ENCODE data around the gene IL20. TPM values are rescaled to one million over a fixed set of nuclear protein-coding genes. Genes with fewer than 3 reads are reported as not detected.

The IL20 gene
- total RNA-seq, 1 donor from 2014 or later, result not detected

GRCh38 chr1:206875752-206876377 is 10.4 kb downstream of the IL20 start:
- no peak for DNase-seq (ENCODE audit: low read depth, low spot score)

- no peak for DNase-seq (ENCODE audit: low read depth, low spot score)
These were observed 13.0 kb downstream of the IL20 start for GRCh38 chr1:206878456-206878855.

- DNase-seq (ENCODE audit: low read depth, low spot score), result no peak
These were observed 14.9 kb downstream of the IL20 start for GRCh38 chr1:206880314-206880713.

- no peak for DNase-seq (ENCODE audit: low read depth, low spot score)
These were observed 17.1 kb downstream of the IL20 start for GRCh38 chr1:206882555-206882954.

GRCh38 chr1:206883160-206883559 is 17.7 kb downstream of the IL20 start:
- DNase-seq (ENCODE audit: low read depth, low spot score), result no peak

GRCh38 chr1:206883876-206884275 is 18.5 kb downstream of the IL20 start:
- no peak for DNase-seq (ENCODE audit: low read depth, low spot score)

GRCh38 chr1:206885341-206886060 is 20.1 kb downstream of the IL20 start:
- no peak for DNase-seq (ENCODE audit: low read depth, low spot score)

GRCh38 chr1:206886831-206887230 is 21.4 kb downstream of the IL20 start:
- DNase-seq (ENCODE audit: low read depth, low spot score), result no peak

- no peak for DNase-seq (ENCODE audit: low read depth, low spot score)
These were observed 22.3 kb downstream of the IL20 start for GRCh38 chr1:206887701-206888100.

- DNase-seq (ENCODE audit: low read depth, low spot score), result no peak
These were observed 25.0 kb downstream of the IL20 start for GRCh38 chr1:206890125-206891060.

- no peak for DNase-seq (ENCODE audit: low read depth, low spot score)
These were observed 26.0 kb downstream of the IL20 start for GRCh38 chr1:206891412-206891811.

GRCh38 chr1:206892351-206892984 is 27.0 kb downstream of the IL20 start:
- DNase-seq (ENCODE audit: low read depth, low spot score), result no peak

GRCh38 chr1:206893380-206893779 is 28.0 kb downstream of the IL20 start:
- DNase-seq (ENCODE audit: low read depth, low spot score), result no peak

GRCh38 chr1:206895325-206895724 is 29.9 kb downstream of the IL20 start:
- DNase-seq (ENCODE audit: low read depth, low spot score), result no peak

GRCh38 chr1:206895837-206896242 is 30.4 kb downstream of the IL20 start:
- no peak for DNase-seq (ENCODE audit: low read depth, low spot score)

- DNase-seq (ENCODE audit: low read depth, low spot score), result no peak
These were observed 30.8 kb downstream of the IL20 start for GRCh38 chr1:206896261-206896660.

- no peak for DNase-seq (ENCODE audit: low read depth, low spot score)
These were observed 31.8 kb downstream of the IL20 start, which contains the start of gene IL24 for GRCh38 chr1:206897175-206897574. IL24 (plus strand) TSS chr1:206897443; CDS start chr1:206897833, 390 bp downstream.

GRCh38 chr1:206898089-206898914 is 32.9 kb downstream of the IL20 start:
- no peak for DNase-seq (ENCODE audit: low read depth, low spot score)

- no peak for DNase-seq (ENCODE audit: low read depth, low spot score)
These were observed 33.5 kb downstream of the IL20 start for GRCh38 chr1:206898915-206899431.

GRCh38 chr1:206899717-206900116 is 34.3 kb downstream of the IL20 start:
- DNase-seq (ENCODE audit: low read depth, low spot score), result no peak

All from pulmonary artery endothelial cell (primary cell).